ENCODE data around the gene TNRC6A. TPM values are rescaled to one million over a fixed set of nuclear protein-coding genes. Genes with fewer than 3 reads are reported as not detected.

Gene TNRC6A
- total RNA-seq, 1 donor from 2014 or later, result 68.5 TPM

GRCh38 chr16:24730914-24731313, 1.5 kb downstream of the TNRC6A start:
- Mint-ChIP-seq H3K27ac (peak overlapping the region; percentile 66), H3K4me1 (peaks cover 50% of the 10 kb centered on the region), H3K4me3 (peak overlapping the region; percentile 73), H3K9me3 (no peaks in the 10 kb centered on the region), H3K36me3 (ENCODE audit: low read depth) (peaks cover 43% of the 10 kb centered on the region), H3K27me3 (no peaks in the 10 kb centered on the region)
- intact Hi-C loops (cut with micrococcal nuclease), result no loop called here
- POLR2A ChIA-PET, result interaction anchor here (0.7 to 0.8 kb wide), 2 partner anchors 63 to 119 kb away, joined by 6 to 8 read pairs; no protein-coding TSS in a partner anchor
- CTCF ChIA-PET, result no interaction called here
- DNase-seq (no peak), ATAC-seq (ENCODE audit: low read depth) (no peak)
- TF ChIP-seq, protein P1, sequence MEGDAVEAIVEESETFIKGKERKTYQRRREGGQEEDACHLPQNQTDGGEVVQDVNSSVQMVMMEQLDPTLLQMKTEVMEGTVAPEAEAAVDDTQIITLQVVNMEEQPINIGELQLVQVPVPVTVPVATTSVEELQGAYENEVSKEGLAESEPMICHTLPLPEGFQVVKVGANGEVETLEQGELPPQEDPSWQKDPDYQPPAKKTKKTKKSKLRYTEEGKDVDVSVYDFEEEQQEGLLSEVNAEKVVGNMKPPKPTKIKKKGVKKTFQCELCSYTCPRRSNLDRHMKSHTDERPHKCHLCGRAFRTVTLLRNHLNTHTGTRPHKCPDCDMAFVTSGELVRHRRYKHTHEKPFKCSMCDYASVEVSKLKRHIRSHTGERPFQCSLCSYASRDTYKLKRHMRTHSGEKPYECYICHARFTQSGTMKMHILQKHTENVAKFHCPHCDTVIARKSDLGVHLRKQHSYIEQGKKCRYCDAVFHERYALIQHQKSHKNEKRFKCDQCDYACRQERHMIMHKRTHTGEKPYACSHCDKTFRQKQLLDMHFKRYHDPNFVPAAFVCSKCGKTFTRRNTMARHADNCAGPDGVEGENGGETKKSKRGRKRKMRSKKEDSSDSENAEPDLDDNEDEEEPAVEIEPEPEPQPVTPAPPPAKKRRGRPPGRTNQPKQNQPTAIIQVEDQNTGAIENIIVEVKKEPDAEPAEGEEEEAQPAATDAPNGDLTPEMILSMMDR (IDR thresholded peaks at IDR 0.05), result no peak

GRCh38 chr16:24731722-24732419, 2.4 kb downstream of the TNRC6A start:
- Mint-ChIP-seq H3K4me1 (peaks cover 59% of the 10 kb centered on the region), H3K27ac (peak overlapping the region; percentile 3), H3K36me3 (ENCODE audit: low read depth) (peaks cover 46% of the 10 kb centered on the region), H3K27me3 (no peaks in the 10 kb centered on the region), H3K4me3 (peak overlapping the region; percentile 36), H3K9me3 (no peaks in the 10 kb centered on the region)
- CTCF ChIA-PET, result no interaction called here
- TF ChIP-seq, protein P1 (IDR thresholded peaks at IDR 0.05), result no peak
- ATAC-seq (ENCODE audit: low read depth), result no peak
- intact Hi-C loops (cut with micrococcal nuclease), result no loop called here
- POLR2A ChIA-PET, result no interaction called here
- DNase-seq, result no peak

DNA sequence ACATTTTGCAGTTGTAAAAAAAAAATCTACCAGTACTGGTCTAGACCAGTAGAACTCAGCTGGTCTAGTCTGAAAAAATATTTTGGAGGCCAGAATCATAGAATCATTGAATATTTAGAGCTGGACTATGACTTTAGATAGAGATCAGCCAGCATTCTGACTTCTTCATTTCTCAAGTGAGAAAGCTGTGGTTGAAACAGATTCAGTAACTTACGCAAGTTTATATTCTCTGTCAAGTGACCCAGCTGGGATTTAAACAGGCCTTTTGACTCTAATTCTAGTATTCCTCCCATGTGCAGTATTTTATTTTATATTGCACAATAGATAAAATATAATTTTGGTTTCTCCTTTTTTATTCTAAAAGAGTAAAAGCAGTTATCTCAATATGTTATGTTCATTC, 4.9 kb downstream of the TNRC6A start:
- ChIA-PET POLR2A (interaction anchor here (0.6 to 1.1 kb wide), 2 partner anchors 16 to 194 kb away, joined by 3 to 4 read pairs; no protein-coding TSS in a partner anchor), CTCF (no interaction called here)
- TF ChIP-seq, protein P1 (IDR thresholded peaks at IDR 0.05), result no peak
- Mint-ChIP-seq H3K4me1 (peaks cover 78% of the 10 kb centered on the region), H3K27me3 (no peaks in the 10 kb centered on the region), H3K9me3 (no peaks in the 10 kb centered on the region), H3K27ac (no peak overlapping the region), H3K36me3 (ENCODE audit: low read depth) (peaks cover 48% of the 10 kb centered on the region), H3K4me3 (no peak overlapping the region)
- DNase-seq (no peak), ATAC-seq (ENCODE audit: low read depth) (no peak)
- intact Hi-C loops (cut with micrococcal nuclease), result no loop called here

DNA sequence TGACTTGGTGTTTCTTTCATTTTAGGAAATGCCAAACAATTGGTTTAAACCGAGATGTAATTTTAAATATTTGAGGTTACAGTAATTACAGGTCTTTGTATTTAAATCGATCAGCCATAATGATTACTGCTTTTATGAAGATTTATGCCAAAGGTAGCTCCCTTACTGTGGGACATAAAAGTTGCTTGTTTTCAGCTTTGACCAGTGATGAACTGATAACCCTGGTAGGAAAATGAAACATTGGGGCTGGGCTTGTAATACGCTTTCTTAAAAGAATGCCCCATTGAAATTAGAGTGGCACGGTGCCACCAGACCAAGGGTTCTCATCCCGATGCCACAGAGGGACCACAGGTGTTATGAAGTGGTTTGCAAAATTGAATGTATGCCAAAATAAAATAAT, 7.3 kb downstream of the TNRC6A start:
- H3K4me1 Mint-ChIP-seq, result peaks cover 86% of the 10 kb centered on the region
- TF ChIP-seq, protein P1 (IDR thresholded peaks at IDR 0.05), result no peak
- peaks cover 49% of the 10 kb centered on the region for H3K36me3 Mint-ChIP-seq (ENCODE audit: low read depth)
- H3K27ac Mint-ChIP-seq, result peak overlapping the region; percentile 79
- CTCF ChIA-PET, result interaction anchor here (0.6 kb wide), 1 partner anchor 399 kb away, joined by 3 read pairs; no protein-coding TSS in a partner anchor
- DNase-seq (no peak), ATAC-seq (ENCODE audit: low read depth) (no peak)
- H3K4me3 Mint-ChIP-seq, result no peak overlapping the region
- POLR2A ChIA-PET, result interaction anchor here (0.7 kb wide), 1 partner anchor 1468 kb away, joined by 4 read pairs; no protein-coding TSS in a partner anchor
- intact Hi-C loops (cut with micrococcal nuclease), result no loop called here
- H3K27me3 Mint-ChIP-seq, result no peaks in the 10 kb centered on the region
- H3K9me3 Mint-ChIP-seq, result no peaks in the 10 kb centered on the region

DNA sequence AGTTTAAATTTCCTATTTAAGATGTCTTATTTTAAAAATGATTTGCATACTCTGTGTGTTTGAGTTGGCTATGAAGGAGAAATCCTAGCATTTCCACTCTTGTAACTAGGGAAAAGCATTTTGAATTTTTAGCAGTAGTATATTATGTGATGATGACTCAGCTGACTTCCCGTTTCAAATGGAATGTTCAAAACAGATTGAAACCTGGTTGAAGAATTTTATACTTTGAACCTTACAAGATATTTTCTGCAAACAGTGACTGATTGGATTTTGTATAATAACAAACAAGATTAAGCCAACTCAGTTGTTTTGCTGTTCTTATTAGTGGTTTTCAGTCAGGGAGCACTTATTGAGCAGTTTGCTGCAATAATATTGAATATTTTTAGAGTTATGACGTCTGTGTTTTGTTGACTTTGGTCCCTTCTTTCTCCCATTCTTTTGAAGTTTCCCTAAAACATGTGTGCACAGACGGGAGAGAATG, 8.0 kb downstream of the TNRC6A start:
- DNase-seq (no peak), ATAC-seq (ENCODE audit: low read depth) (no peak)
- Mint-ChIP-seq H3K4me1 (peaks cover 86% of the 10 kb centered on the region), H3K36me3 (ENCODE audit: low read depth) (peaks cover 47% of the 10 kb centered on the region), H3K4me3 (no peak overlapping the region), H3K27me3 (no peaks in the 10 kb centered on the region), H3K9me3 (no peaks in the 10 kb centered on the region), H3K27ac (peak overlapping the region; percentile 26)
- intact Hi-C loops (cut with micrococcal nuclease), result no loop called here
- POLR2A ChIA-PET, result interaction anchor here (0.7 kb wide), 1 partner anchor 1469 kb away, joined by 4 read pairs; no protein-coding TSS in a partner anchor
- TF ChIP-seq, protein P1 (IDR thresholded peaks at IDR 0.05), result no peak
- CTCF ChIA-PET, result no interaction called here
